ENCODE data around the gene C8G. TPM values are rescaled to one million over a fixed set of nuclear protein-coding genes. Genes with fewer than 3 reads are reported as not detected.

Gene C8G
- total RNA-seq, 1 experiment from 2014 or later = 0.85 TPM

- TF ChIP-seq ZNF425 (CRISPR knock-in tag; conservative IDR thresholded peaks at IDR 0.05) = no peak
- TF ChIP-seq ATF6 (CRISPR knock-in tag; IDR thresholded peaks at IDR 0.05) = no peak
- TF ChIP-seq ZSCAN18 (CRISPR knock-in tag; IDR thresholded peaks at IDR 0.05) = no peak
Measured at GRCh38 chr9:136953771-136954269, 8.8 kb downstream of the C8G start (continued).

- ChIA-PET POLR2A (no interaction called here), CTCF (interaction anchor here (0.8 to 2.9 kb wide), 4 partner anchors 21 to 81 kb away, joined by 4 to 17 read pairs (median 4); no protein-coding TSS in a partner anchor)
- Mint-ChIP-seq H3K4me3 (no peak overlapping the region), H3K36me3 (no peaks in the 10 kb centered on the region), H3K27me3 (ENCODE audit: low read depth) (no peaks in the 10 kb centered on the region), H3K27ac (no peak overlapping the region; the same call in 1 of the 2 replicates), H3K9me3 (peaks cover 9% of the 10 kb centered on the region), H3K4me1 (no peaks in the 10 kb centered on the region)
- no peak for ATAC-seq
- no peak for DNase-seq (ENCODE audit: low spot score)
- no peak for TF ChIP-seq OVOL2 (CRISPR knock-in tag; IDR thresholded peaks at IDR 0.05; ENCODE audit: borderline replicate concordance)
- TF ChIP-seq TEAD4 (CRISPR knock-in tag; IDR thresholded peaks at IDR 0.05) = no peak
- no peak for TF ChIP-seq ARID4B (CRISPR knock-in tag; IDR thresholded peaks at IDR 0.05; ENCODE audit: borderline replicate concordance)
- no peak for TF ChIP-seq ATF1 (CRISPR knock-in tag; IDR thresholded peaks at IDR 0.05)
- TF ChIP-seq EMX1 (CRISPR knock-in tag; IDR thresholded peaks at IDR 0.05) = no peak
- TF ChIP-seq ZNF263 (CRISPR knock-in tag; IDR thresholded peaks at IDR 0.05; ENCODE audit: low read depth) = no peak
- no peak for TF ChIP-seq USF2 (CRISPR knock-in tag; IDR thresholded peaks at IDR 0.05)
- TF ChIP-seq JAZF1 (CRISPR knock-in tag; IDR thresholded peaks at IDR 0.05) = no peak
- no peak for TF ChIP-seq ZMAT4 (CRISPR knock-in tag; IDR thresholded peaks at IDR 0.05)
- TF ChIP-seq HMGA2 (CRISPR knock-in tag; IDR thresholded peaks at IDR 0.05) = no peak
- no peak for TF ChIP-seq ZNF396 (CRISPR knock-in tag; IDR thresholded peaks at IDR 0.05; ENCODE audit: borderline replicate concordance)
- TF ChIP-seq E2F5 (CRISPR knock-in tag; IDR thresholded peaks at IDR 0.05) = no peak
- TF ChIP-seq CDX4 (CRISPR knock-in tag; IDR thresholded peaks at IDR 0.05; ENCODE audit: borderline replicate concordance) = no peak
Measured at GRCh38 chr9:136954270-136955083, 9.4 kb downstream of the C8G start.

Measured in WTC11 (cell line).